ENCODE results near the gene CLDN14. TPM values are rescaled to one million over a fixed set of nuclear protein-coding genes. Genes with fewer than 3 reads are reported as not detected.

The CLDN14 gene
- total RNA-seq, 1 donor from 2014 or later: not detected

- H3K79me2 ChIP-seq (ENCODE audit: low read depth): no peaks in the 10 kb centered on the region
- no peak overlapping the region for H3K27ac ChIP-seq
- DNase-seq (ENCODE audit: low spot score): no peak
- no peak overlapping the region for H3K27ac Mint-ChIP-seq
- H3K4me1 Mint-ChIP-seq: peaks cover 4% of the 10 kb centered on the region
- H3K9me3 ChIP-seq (ENCODE audit: low read depth): no peaks in the 10 kb centered on the region
- H2AFZ ChIP-seq (replicated peaks): peak overlapping the region; percentile 21
- H3K27me3 Mint-ChIP-seq (ENCODE audit: insufficient read depth, low read depth): peaks cover 15% of the 10 kb centered on the region
- H3K4me2 ChIP-seq: no peak overlapping the region
- H4K20me1 ChIP-seq (ENCODE audit: low read depth): no peaks in the 10 kb centered on the region
- no peaks in the 10 kb centered on the region for H3K36me3 Mint-ChIP-seq
- H3K36me3 ChIP-seq: no peaks in the 10 kb centered on the region
- H3K27me3 ChIP-seq: no peaks in the 10 kb centered on the region
- no peak overlapping the region for H3K4me3 ChIP-seq
- no peak overlapping the region for H3K9ac ChIP-seq
- H3F3A ChIP-seq (ENCODE audit: low read depth): no peaks in the 10 kb centered on the region
- H3K4me1 ChIP-seq: no peaks in the 10 kb centered on the region
- H3K9me3 Mint-ChIP-seq: peaks cover 3% of the 10 kb centered on the region
- H3K4me3 Mint-ChIP-seq: no peak overlapping the region
- TF ChIP-seq EZH2 (IDR thresholded peaks at IDR 0.05): no peak
- no peak for TF ChIP-seq CTCF (IDR thresholded peaks at IDR 0.05)
- TF ChIP-seq EZH2phosphoT487 (IDR thresholded peaks at IDR 0.05): no peak
Observed at GRCh38 chr21:36513430-36513829, 33.5 kb upstream of the CLDN14 start.

- no peaks in the 10 kb centered on the region for H3K9me3 ChIP-seq (ENCODE audit: low read depth)
- peaks cover 4% of the 10 kb centered on the region for H3K4me1 Mint-ChIP-seq
- no peak overlapping the region for H3K4me2 ChIP-seq
- TF ChIP-seq EZH2phosphoT487 (IDR thresholded peaks at IDR 0.05) (no peak), CTCF (IDR thresholded peaks at IDR 0.05) (no peak), EZH2 (IDR thresholded peaks at IDR 0.05) (no peak)
- no peaks in the 10 kb centered on the region for H3K79me2 ChIP-seq (ENCODE audit: low read depth)
- H3K4me3 ChIP-seq: no peak overlapping the region
- no peak overlapping the region for H3K4me3 Mint-ChIP-seq
- H3K27ac ChIP-seq: no peak overlapping the region
- peak overlapping the region; percentile 21 for H2AFZ ChIP-seq (replicated peaks)
- H3K27me3 ChIP-seq: no peaks in the 10 kb centered on the region
- peaks cover 3% of the 10 kb centered on the region for H3K9me3 Mint-ChIP-seq
- H3K27ac Mint-ChIP-seq: no peak overlapping the region
- no peak for DNase-seq (ENCODE audit: low spot score)
- no peak overlapping the region for H3K9ac ChIP-seq
- H3K4me1 ChIP-seq: no peaks in the 10 kb centered on the region
- H4K20me1 ChIP-seq (ENCODE audit: low read depth): no peaks in the 10 kb centered on the region
- H3K36me3 Mint-ChIP-seq: no peaks in the 10 kb centered on the region
- no peaks in the 10 kb centered on the region for H3K36me3 ChIP-seq
- H3K27me3 Mint-ChIP-seq (ENCODE audit: insufficient read depth, low read depth): peaks cover 14% of the 10 kb centered on the region
- H3F3A ChIP-seq (ENCODE audit: low read depth): no peaks in the 10 kb centered on the region
Observed at GRCh38 chr21:36512971-36513370, 33.0 kb upstream of the CLDN14 start.

- Histone ChIP-seq H3F3A (ENCODE audit: low read depth) (no peaks in the 10 kb centered on the region), H3K4me3 (no peak overlapping the region), H3K4me2 (no peak overlapping the region), H3K9me3 (ENCODE audit: low read depth) (no peaks in the 10 kb centered on the region), H3K27me3 (no peaks in the 10 kb centered on the region), H3K4me1 (no peaks in the 10 kb centered on the region), H3K9ac (no peak overlapping the region), H3K36me3 (no peaks in the 10 kb centered on the region), H4K20me1 (ENCODE audit: low read depth) (no peaks in the 10 kb centered on the region), H3K27ac (no peak overlapping the region), H3K79me2 (ENCODE audit: low read depth) (no peaks in the 10 kb centered on the region), H2AFZ (replicated peaks) (no peak overlapping the region)
- Mint-ChIP-seq H3K9me3 (peaks cover 3% of the 10 kb centered on the region), H3K36me3 (no peaks in the 10 kb centered on the region), H3K27me3 (ENCODE audit: insufficient read depth, low read depth) (peaks cover 11% of the 10 kb centered on the region), H3K27ac (no peak overlapping the region), H3K4me1 (peaks cover 4% of the 10 kb centered on the region), H3K4me3 (no peak overlapping the region)
- TF ChIP-seq EZH2 (IDR thresholded peaks at IDR 0.05) (no peak), EZH2phosphoT487 (IDR thresholded peaks at IDR 0.05) (no peak), CTCF (IDR thresholded peaks at IDR 0.05) (no peak)
- no peak for DNase-seq (ENCODE audit: low spot score)
Observed at GRCh38 chr21:36511484-36512220, 31.7 kb upstream of the CLDN14 start.

All from neural progenitor cell (in vitro differentiated cells).